Non-pigmented ciliary epithelial cell (primary cell): ENCODE measurements around the gene ANKRD6.

Source experiments
- DNase-seq: peaks from one replicate; pipeline ENCODE4 v3.0.0-alpha.2; 2010; ENCODE audit warnings: low read depth

Gene ANKRD6

GRCh38 chr6:89413006-89413400 lies 19.9 kb upstream of the ANKRD6 start:
- no peak for DNase-seq

DNA sequence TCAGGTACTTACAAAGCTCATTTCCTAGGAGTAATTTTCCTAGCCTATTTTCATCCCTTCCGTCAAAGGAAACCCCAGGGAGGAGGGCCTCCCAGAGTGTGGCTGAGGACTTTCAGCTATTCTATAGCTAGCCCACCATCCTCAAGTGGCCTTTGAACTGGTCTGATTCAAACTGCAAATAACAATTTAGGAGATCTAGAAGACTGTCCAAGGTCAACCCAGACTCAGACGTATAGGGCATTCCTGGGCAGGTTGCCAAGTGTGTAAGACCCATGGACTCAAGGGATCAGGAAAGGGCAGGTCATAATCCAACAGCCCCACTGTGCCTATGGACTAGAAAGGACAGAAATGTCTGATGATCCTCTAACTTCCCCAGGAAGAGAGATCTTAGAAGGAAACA lies 18.7 kb upstream of the ANKRD6 start:
- DNase-seq, result no peak

DNA sequence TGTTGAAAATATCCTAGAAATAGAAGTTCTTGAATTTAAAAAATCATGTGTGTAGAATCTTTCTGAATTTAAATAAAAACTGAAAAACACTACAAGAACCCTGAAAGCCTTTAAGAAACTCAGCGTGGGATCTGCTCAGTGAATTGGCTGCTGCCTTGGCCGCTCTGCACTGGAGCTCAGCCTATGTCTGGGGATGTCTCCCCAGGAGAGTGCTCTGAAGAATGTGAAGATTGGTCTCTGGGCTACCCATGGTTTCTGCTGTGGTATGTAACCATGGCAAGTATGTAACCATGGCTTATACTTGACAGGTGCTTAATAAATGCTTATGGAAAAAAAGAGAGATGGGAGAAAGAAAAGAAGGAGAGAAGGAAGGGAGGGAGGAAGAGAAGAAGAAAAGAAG lies 17.8 kb upstream of the ANKRD6 start:
- DNase-seq, result no peak

DNA sequence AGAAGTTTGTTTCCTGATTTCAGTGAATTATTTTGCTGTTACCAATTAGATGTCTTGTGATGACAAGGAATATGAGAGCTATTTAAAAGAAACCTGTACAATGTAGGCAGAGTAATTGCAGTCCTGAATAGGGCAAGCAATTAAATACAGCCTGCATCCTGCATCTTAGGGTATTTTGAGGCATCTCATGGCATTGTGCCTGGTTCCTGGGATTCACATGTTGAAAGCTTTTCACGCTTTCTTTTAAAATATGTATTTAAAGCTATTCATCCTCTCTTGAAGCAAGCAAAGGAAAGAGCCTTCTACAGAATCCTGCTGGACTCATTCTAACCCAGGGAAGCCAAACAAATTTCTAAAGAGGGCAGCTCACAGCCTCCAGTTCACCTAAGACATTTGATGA lies 16.2 kb upstream of the ANKRD6 start:
- no peak for DNase-seq

DNA sequence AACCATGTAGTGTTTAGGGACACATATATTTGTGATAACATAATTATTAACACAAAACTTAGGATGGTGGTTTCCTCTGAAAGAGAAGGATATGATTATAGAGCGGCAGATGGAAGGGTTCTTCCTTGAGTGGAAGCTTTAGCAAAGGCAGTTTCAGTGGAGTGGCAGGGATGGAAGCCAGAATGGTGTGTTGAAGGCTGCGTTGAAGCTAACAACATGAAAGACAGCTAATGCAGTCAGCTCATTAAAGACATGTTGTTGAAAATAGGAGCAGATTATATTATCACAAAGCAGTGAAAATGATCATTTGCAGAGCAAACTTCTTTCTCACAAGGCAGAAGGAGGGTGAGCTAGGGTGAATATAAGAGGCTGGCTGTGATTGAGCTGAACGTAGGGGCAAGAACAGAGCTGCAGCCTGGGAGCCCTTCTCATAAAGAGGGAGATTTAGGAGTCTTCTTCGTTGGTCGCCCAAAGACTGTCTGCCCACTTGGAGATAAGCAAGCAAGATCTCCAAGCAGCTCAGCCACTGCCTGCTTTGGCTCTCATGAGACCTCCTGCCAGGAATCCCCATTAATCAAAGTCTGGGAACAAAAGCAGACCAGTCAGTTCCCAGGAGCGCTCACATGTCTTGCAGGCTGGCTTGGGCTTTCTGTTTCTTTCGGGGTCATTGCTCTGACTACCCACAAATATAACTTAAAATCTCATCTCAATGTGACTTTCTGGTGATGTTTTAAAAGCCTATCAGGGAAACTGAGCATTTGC lies 2.6 kb upstream of the ANKRD6 start:
- DNase-seq, result no peak

- DNase-seq, result no peak
These were observed 549 bp downstream of the ANKRD6 start for GRCh38 chr6:89433252-89434149.

GRCh38 chr6:89434150-89434499 lies 1.2 kb downstream of the ANKRD6 start:
- no peak for DNase-seq

DNA sequence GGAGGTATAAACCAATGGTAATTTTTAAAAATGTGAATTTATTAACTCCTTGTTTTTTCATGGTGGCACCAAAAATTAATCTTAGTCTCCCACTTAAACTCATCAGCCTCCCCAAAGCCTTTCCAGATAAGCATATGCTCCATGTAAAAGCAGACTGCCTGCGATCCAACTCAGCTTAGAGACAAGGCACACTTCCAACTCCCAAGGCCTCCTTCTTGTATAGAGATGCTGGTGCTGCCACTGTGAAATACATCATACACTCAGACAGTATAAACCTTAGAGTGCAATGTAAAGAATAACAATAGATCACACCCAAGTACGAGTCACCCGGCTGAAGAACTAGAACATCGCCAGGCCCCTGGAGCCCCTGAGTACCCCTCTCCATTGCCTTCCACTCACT lies 2.0 kb downstream of the ANKRD6 start:
- DNase-seq, result no peak

DNA sequence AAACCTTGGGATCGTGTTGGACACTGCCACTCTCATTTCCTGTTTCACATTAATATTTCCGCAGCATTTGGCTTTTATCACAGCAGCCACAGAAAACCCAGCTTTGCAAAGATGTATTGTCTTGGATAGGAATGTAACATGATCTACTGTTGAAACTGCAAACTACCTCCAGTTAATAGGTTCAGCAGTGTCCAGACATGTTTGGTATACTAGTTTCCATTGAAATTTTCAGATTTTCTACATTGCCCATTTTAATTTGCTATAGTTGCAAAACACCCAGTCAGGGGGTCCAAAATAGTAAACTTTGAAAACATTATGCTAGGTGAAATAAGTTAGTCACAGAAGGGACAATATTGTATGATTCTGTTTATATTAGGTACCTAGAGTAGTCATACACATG lies 3.3 kb downstream of the ANKRD6 start:
- no peak for DNase-seq

DNA sequence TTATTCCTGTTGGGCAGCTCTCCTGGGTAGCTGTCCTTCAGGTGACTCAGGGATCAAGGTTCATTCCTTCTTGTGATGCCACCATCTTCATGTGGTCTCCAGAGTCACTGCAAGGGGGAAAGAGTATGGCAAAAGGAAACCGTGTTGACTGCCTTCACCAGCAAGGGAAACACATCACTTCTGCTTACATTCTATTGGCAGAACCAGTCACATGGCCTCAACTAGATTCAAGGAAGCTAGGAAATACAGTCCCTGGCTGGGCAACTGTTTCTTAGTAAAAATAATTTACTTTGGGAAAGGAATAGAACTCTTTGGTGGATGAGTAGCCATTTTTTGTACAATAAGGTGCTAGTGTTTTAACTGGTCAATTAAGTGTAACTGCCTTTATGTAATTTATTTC lies 5.3 kb downstream of the ANKRD6 start:
- no peak for DNase-seq

- DNase-seq, result no peak
These were observed 6.1 kb downstream of the ANKRD6 start for GRCh38 chr6:89439014-89439413.

- DNase-seq, result no peak
These were observed 7.2 kb downstream of the ANKRD6 start for GRCh38 chr6:89440200-89440599.

GRCh38 chr6:89443658-89444057 lies 10.7 kb downstream of the ANKRD6 start:
- DNase-seq, result no peak

DNA sequence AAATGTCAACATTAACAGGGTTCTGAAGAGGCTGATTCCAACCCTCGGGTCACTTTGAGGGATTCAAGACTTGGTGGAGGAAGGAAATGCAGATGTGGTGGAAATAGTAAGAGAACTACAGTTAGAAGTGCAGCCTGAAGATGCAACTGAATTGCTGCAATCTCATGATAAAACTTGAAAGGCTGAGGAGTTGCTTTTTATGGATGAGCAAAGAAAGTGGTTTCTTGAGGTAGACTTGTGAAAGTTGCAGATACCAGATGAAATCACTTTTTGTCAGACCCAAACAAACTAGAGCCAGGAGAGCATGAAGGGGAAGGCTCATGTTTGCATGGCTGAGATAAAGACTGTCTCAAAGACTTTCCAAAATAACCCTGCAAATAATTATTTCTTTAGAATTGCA lies 16.2 kb downstream of the ANKRD6 start:
- no peak for DNase-seq

DNA sequence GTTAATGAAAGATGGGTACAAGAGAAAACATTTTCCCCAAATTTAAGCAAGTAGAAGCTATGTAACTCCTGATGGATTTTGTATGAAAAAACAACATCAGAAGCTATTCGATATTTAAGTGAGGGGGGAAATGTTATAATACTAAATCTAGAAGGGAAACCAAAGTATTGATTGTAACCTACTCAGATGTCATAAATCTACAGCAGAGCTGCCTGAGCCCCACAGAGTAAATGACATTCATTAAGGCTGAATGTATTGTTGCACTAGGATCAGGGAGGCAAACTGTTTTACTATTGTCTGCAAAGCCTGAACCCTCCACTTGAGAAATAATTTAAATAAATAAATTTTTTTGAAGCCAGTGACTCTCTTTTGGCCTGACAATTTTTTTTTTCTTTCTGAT lies 19.3 kb downstream of the ANKRD6 start:
- DNase-seq, result no peak

DNA sequence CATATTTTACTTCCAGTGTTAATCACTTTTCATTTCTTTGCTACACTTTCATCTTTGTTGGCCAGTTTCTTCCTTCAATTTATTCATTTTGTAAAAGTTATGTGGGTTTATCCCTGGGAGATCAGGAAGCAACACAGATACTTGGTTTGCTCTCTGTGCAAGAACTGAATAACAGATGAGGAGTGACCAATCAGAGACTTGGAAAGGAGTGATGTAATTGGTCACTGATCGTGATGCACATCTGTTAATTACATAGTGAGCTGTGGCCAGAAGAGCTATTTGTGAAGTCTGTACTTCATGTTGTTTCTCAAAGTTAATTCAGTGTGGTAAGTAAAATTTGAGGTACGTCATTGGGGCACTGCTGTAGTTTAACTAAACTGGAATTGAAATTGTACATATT lies 21.3 kb downstream of the ANKRD6 start:
- no peak for DNase-seq

- DNase-seq, result no peak
These were observed 25.8 kb downstream of the ANKRD6 start for GRCh38 chr6:89458704-89459103.

DNA sequence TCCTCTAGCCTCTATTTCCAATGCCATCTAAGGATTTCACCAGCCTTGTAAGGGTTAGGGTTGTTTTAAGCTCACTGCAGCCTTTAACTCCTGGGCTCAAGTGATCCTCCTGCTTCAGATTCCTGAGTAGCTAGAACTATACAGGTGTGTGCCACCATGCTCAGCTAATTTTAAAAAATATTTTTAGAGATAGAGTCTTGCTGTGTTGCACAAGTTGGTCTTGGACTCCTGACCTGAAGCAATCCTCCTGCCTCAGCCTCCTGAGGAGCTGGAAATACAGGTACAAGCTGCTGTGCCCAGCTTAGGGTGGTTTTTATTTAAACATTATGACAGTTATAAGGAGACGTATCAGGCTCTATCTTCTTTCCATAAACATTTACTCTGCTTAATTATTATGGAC lies 26.5 kb downstream of the ANKRD6 start:
- DNase-seq, result no peak

- DNase-seq, result no peak
These were observed 27.8 kb downstream of the ANKRD6 start for GRCh38 chr6:89460713-89461112.

- DNase-seq, result no peak
These were observed 29.6 kb downstream of the ANKRD6 start for GRCh38 chr6:89462503-89462902.

GRCh38 chr6:89464295-89464694 lies 31.3 kb downstream of the ANKRD6 start:
- DNase-seq, result no peak

- no peak for DNase-seq
These were observed 34.5 kb downstream of the ANKRD6 start for GRCh38 chr6:89467437-89467836.

GRCh38 chr6:89468998-89469397 lies 36.0 kb downstream of the ANKRD6 start:
- DNase-seq, result no peak
